ENCODE measurements around the gene RALY. TPM values are rescaled to one million over a fixed set of nuclear protein-coding genes. Genes with fewer than 3 reads are reported as not detected.

Gene RALY
- total RNA-seq, 1 experiment from 2014 or later: 219 TPM

DNA sequence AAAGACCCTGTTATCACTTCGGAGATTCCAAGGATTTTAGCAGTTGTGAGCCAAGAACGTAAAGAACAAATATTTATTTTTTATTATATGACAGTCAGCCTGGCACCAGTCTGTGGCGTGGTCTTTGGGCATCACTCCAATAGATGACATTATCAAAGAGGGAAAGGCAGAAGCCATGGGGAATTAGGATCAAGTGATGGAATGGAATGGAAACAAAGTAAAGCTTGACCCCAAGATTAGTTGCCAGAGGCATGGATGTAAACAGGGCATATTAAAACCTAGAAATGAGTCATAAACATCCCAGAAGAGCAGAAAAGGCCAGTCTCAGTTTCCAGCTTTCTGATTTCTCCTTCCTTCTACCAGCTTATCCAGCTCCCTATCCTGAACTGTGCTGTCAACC lies 106.9 kb downstream of the RALY start:
- POLR2A ChIA-PET (ENCODE audit: unreplicated experiment): no interaction called here
- Histone ChIP-seq H3K4me3 (no peak overlapping the region), H2AFZ (no peak overlapping the region), H3F3A (ENCODE audit: insufficient read depth, low read depth) (peaks cover 88% of the 10 kb centered on the region), H3K4me1 (replicated peaks; ENCODE audit: insufficient read depth) (no peaks in the 10 kb centered on the region), H3K9me2 (ENCODE audit: insufficient read depth) (no peaks in the 10 kb centered on the region), H3K36me3 (ENCODE audit: low read depth) (peaks cover 79% of the 10 kb centered on the region), H3K4me2 (no peak overlapping the region), H3K27me3 (ENCODE audit: insufficient read depth, low read depth) (no peaks in the 10 kb centered on the region), H3K79me2 (ENCODE audit: low read depth) (peaks cover 96% of the 10 kb centered on the region), H3K27ac (no peak overlapping the region), H4K20me1 (ENCODE audit: insufficient read depth) (peaks cover 99% of the 10 kb centered on the region), H3K9me3 (ENCODE audit: insufficient read depth, low read depth) (no peaks in the 10 kb centered on the region)
- CTCF ChIA-PET: no interaction called here
- intact Hi-C loops (cut with micrococcal nuclease; ENCODE audit: unreplicated experiment): no loop called here
- BruUV-seq (replicated peaks): no TSS peak
- TF ChIP-seq EZH2 (IDR thresholded peaks at IDR 0.05; ENCODE audit: low read depth): no peak
- no peak for DNase-seq

DNA sequence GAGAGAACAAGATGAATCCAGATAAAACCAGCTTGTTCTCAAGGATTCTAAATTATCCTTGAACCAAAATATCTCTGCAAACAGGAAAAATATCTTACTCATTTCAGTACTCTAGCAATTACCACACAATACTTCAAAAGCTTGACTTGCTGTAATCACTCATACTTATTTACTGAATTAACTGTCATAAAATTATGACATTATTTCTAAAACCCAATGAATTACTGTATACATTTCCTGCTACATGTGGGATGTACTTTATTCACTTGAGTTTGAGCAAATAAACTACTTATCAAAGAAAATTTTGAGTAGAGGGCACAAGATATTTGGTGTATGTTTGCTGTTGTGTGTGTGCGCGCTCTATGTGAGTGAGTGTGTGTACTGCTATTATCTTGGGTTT lies 108.6 kb downstream of the RALY start:
- peaks cover 99% of the 10 kb centered on the region for H4K20me1 ChIP-seq (ENCODE audit: insufficient read depth)
- BruUV-seq (replicated peaks): no TSS peak
- peaks cover 78% of the 10 kb centered on the region for H3F3A ChIP-seq (ENCODE audit: insufficient read depth, low read depth)
- H3K9me3 ChIP-seq (ENCODE audit: insufficient read depth, low read depth): no peaks in the 10 kb centered on the region
- CTCF ChIA-PET: no interaction called here
- H3K4me2 ChIP-seq: no peak overlapping the region
- H3K9me2 ChIP-seq (ENCODE audit: insufficient read depth): no peaks in the 10 kb centered on the region
- POLR2A ChIA-PET (ENCODE audit: unreplicated experiment): no interaction called here
- TF ChIP-seq, protein P1, sequence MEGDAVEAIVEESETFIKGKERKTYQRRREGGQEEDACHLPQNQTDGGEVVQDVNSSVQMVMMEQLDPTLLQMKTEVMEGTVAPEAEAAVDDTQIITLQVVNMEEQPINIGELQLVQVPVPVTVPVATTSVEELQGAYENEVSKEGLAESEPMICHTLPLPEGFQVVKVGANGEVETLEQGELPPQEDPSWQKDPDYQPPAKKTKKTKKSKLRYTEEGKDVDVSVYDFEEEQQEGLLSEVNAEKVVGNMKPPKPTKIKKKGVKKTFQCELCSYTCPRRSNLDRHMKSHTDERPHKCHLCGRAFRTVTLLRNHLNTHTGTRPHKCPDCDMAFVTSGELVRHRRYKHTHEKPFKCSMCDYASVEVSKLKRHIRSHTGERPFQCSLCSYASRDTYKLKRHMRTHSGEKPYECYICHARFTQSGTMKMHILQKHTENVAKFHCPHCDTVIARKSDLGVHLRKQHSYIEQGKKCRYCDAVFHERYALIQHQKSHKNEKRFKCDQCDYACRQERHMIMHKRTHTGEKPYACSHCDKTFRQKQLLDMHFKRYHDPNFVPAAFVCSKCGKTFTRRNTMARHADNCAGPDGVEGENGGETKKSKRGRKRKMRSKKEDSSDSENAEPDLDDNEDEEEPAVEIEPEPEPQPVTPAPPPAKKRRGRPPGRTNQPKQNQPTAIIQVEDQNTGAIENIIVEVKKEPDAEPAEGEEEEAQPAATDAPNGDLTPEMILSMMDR (conservative IDR thresholded peaks at IDR 0.05): no peak
- no peak for TF ChIP-seq EZH2 (IDR thresholded peaks at IDR 0.05; ENCODE audit: low read depth)
- no peaks in the 10 kb centered on the region for H3K27me3 ChIP-seq (ENCODE audit: insufficient read depth, low read depth)
- no peak for DNase-seq
- H3K36me3 ChIP-seq (ENCODE audit: low read depth): peaks cover 72% of the 10 kb centered on the region
- intact Hi-C loops (cut with micrococcal nuclease; ENCODE audit: unreplicated experiment): no loop called here
- peaks cover 98% of the 10 kb centered on the region for H3K79me2 ChIP-seq (ENCODE audit: low read depth)
- H3K4me3 ChIP-seq: no peak overlapping the region
- H2AFZ ChIP-seq: no peak overlapping the region
- H3K4me1 ChIP-seq (replicated peaks; ENCODE audit: insufficient read depth): no peaks in the 10 kb centered on the region
- no peak overlapping the region for H3K27ac ChIP-seq

- H3K27me3 ChIP-seq (ENCODE audit: insufficient read depth, low read depth): no peaks in the 10 kb centered on the region
- H3K79me2 ChIP-seq (ENCODE audit: low read depth): peaks cover 100% of the 10 kb centered on the region
- no peak for DNase-seq
- ChIA-PET POLR2A (ENCODE audit: unreplicated experiment) (no interaction called here), CTCF (no interaction called here)
- no peak overlapping the region for H2AFZ ChIP-seq
- TF ChIP-seq EZH2 (IDR thresholded peaks at IDR 0.05; ENCODE audit: low read depth): no peak
- TF ChIP-seq, protein P1 (conservative IDR thresholded peaks at IDR 0.05): no peak
- no peaks in the 10 kb centered on the region for H3K9me2 ChIP-seq (ENCODE audit: insufficient read depth)
- intact Hi-C loops (cut with micrococcal nuclease; ENCODE audit: unreplicated experiment): no loop called here
- no peaks in the 10 kb centered on the region for H3K9me3 ChIP-seq (ENCODE audit: insufficient read depth, low read depth)
- peaks cover 62% of the 10 kb centered on the region for H3F3A ChIP-seq (ENCODE audit: insufficient read depth, low read depth)
- no peak overlapping the region for H3K4me2 ChIP-seq
- H4K20me1 ChIP-seq (ENCODE audit: insufficient read depth): peaks cover 99% of the 10 kb centered on the region
- H3K4me1 ChIP-seq (replicated peaks; ENCODE audit: insufficient read depth): peaks cover 10% of the 10 kb centered on the region
- H3K4me3 ChIP-seq: no peak overlapping the region
- BruUV-seq (replicated peaks): no TSS peak
- H3K27ac ChIP-seq: no peak overlapping the region
- peaks cover 77% of the 10 kb centered on the region for H3K36me3 ChIP-seq (ENCODE audit: low read depth)
Measured at GRCh38 chr20:34104059-34104458, 110.3 kb downstream of the RALY start.

DNA sequence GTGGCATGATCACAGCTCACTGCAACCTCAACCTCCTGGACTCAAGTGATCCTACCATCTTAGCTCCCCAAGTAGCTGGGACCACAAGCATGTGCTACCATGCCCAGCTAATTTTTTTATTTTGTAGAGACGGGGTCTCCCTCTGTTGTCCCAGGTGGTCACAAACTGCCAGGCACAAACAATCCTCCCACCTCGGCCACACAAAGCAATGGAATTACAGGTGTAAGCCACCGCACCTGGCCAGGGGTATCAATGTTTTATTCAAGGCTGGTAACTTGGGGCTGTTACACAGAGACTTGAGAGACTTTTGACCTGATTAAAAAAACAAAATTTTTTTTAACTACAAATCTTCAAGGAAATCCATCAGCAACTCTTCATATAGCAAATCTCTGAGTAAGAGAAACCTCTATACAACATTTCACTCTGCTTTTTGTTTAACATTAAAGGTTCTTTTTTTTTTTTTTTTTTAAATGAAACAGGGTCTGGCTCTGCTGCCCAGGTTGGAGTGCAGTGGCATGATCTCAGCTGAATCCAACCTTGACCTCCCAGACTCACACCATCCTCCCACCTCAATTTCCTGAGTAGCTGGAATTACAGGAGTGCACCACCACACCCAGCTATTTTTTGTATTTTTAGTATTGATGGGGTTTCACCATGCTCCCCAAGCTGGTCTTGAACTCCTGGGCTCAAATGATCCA lies 112.4 kb downstream of the RALY start:
- Histone ChIP-seq H3K9me2 (ENCODE audit: insufficient read depth) (no peaks in the 10 kb centered on the region), H2AFZ (no peak overlapping the region), H3F3A (ENCODE audit: insufficient read depth, low read depth) (peaks cover 50% of the 10 kb centered on the region), H3K4me2 (no peak overlapping the region), H3K4me1 (replicated peaks; ENCODE audit: insufficient read depth) (peaks cover 27% of the 10 kb centered on the region), H3K36me3 (ENCODE audit: low read depth) (peaks cover 77% of the 10 kb centered on the region), H3K9me3 (ENCODE audit: insufficient read depth, low read depth) (no peaks in the 10 kb centered on the region), H3K4me3 (no peak overlapping the region), H3K79me2 (ENCODE audit: low read depth) (peaks cover 100% of the 10 kb centered on the region), H4K20me1 (ENCODE audit: insufficient read depth) (peaks cover 98% of the 10 kb centered on the region), H3K27ac (no peak overlapping the region), H3K27me3 (ENCODE audit: insufficient read depth, low read depth) (no peaks in the 10 kb centered on the region)
- CTCF ChIA-PET: no interaction called here
- intact Hi-C loops (cut with micrococcal nuclease; ENCODE audit: unreplicated experiment): no loop called here
- DNase-seq: no peak
- TF ChIP-seq, protein P1 (conservative IDR thresholded peaks at IDR 0.05): no peak
- no TSS peak for BruUV-seq (replicated peaks)
- POLR2A ChIA-PET (ENCODE audit: unreplicated experiment): no interaction called here
